DOHH2 (cell line): ENCODE results near the gene POGK.

Source experiments
- CTCF ChIP-seq: fragments of 200-600 bp; sonication (generic); IDR thresholded peaks from one replicate; pipeline ENCODE4 v1.5.1; 2014; ENCODE audit warnings: antibody characterized with exemption, mild to moderate bottlenecking, low read depth, low read length; ENCODE audit not compliant: poor library complexity, severe bottlenecking
- EZH2phosphoT487 ChIP-seq: fragments of 200-600 bp; sonication (generic); IDR thresholded peaks from 2 replicates; pipeline ENCODE4 v1.6.1; 2017; ENCODE audit warnings: borderline replicate concordance, mild to moderate bottlenecking, antibody characterized with exemption, low read length, moderate library complexity, mixed read lengths

GRCh38 chr1:166796620-166797236 is 42.5 kb upstream of the POGK start:
- TF ChIP-seq CTCF (no peak), EZH2phosphoT487 (no peak)
